GM18505 (cell line): Measurements from ENCODE around the gene FHIT.

Experiments used
- ATAC-seq: cut with Tn5 transposase; IDR thresholded peaks from one replicate; pipeline ENCODE4 v1.9.1; 2021; ENCODE audit not compliant: unreplicated experiment
- POLR2A ChIP-seq: IDR thresholded peaks from 4 replicates; pipeline ENCODE4 v1.6.1; 2011; ENCODE audit warnings: borderline replicate concordance; ENCODE audit not compliant: insufficient read depth, insufficient read length; ENCODE audit errors: extremely low read depth

FHIT gene

DNA sequence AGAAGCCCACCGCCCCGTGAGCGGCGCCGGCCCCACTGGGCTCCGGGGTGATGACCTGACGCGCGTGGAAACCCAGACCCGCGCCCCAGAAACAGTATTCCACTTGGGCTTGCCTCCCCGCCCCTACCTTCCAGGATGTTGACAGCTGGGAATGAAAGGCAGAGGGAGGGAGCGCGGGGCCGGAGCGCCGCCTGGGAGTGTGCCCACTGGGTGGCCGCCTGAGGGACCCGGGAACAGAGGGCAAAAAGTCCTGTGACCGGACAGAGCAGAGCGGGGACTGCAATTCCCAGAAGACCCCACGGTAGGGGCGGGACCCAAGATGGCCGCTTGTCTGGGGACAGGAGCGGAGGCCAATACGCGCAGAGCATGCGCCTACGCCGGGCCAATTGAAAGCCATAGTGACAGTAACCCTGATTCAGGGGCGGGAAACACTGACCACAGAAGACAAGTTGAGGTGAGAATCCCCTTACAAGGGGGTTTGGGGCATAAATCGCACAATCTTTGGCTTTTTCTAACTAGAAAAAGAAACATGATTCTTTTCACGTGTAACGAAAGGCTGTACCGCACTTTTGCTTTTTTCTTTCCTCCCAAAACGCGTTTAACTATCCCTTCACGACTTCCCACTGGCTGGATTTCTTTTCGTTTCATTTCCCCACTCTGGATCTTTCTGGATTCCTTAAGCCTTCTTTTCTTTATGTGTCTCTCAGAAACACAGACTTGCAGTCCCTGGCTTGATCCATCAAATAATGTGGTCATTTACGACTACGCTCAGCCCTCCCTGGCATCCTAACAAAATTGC lies at the start of gene FHIT:
FHIT (minus strand) TSS at position 279 of the 799 bp plus-strand sequence.
- peak; percentile 67 for TF ChIP-seq POLR2A
- peak; percentile 92 for ATAC-seq

DNA sequence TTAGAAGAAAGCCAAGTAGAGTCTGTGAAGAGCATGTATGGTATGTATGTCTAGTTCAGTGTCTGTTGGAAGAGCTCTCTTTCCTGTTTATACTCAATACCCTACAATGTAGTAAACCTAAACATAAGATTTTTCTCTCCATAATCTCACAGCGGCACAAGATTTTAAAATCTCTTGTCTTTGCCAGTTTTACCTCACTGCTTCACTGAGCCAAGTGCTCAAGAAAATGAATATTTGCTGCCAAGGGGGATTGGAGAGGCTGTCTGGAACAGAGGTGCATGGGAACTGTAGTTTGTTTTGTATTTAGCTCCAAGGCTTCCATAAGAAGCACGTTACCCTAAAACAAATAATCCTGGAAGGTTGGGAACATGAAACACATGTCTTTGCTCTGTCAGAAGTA lies 49.5 kb upstream of the FHIT start:
- ATAC-seq, result no peak
- no peak for TF ChIP-seq POLR2A

DNA sequence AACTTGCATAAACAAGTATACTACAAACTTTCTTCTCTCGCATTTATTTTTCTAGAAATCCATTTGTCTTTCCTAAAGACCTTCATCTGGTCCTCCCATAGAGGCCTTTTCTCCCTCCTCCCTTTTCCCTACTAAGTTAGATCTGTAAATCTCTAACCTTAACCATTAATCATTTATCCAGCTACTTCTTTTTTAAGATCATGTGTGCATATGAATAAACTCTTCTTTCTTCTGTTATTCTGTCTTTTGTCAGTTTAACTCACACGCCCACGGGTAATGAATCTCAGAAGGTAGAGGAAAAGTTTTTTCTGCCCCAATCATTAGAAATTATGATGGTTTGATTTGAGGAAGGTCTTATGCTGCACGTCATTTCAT lies 48.7 kb upstream of the FHIT start:
- no peak for ATAC-seq
- no peak for TF ChIP-seq POLR2A

DNA sequence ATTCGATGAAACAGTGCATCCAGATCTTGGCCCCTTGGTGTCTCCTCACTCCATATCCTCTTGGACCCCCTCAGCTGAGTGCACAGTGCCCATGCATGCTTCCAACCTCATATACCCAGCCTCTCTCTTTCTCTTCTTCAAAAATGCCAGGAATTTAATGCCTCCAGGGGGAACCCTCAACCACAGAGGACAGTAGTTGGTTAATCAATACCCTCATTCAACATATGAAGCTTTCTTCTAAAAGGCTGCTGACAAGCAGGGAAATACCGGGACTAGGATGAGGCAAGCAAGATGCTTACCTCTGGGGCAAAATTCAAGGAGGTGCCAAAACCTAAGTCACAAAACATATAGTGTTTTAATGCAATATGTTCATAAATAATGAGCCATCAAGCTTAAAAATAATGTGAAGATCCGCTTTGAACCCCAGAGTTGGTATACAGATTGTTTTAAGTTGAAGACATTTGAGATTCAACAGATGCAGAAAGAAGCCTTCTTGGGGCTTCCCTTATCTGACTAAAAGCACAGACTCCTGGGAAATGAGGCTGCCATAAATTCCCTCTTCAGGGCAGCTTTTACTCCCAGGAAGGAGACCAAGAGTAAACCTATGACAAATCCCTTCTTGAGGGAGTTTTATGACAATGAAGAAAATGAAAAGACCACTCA lies 48.2 kb upstream of the FHIT start:
- no peak for ATAC-seq
- TF ChIP-seq POLR2A, result no peak

DNA sequence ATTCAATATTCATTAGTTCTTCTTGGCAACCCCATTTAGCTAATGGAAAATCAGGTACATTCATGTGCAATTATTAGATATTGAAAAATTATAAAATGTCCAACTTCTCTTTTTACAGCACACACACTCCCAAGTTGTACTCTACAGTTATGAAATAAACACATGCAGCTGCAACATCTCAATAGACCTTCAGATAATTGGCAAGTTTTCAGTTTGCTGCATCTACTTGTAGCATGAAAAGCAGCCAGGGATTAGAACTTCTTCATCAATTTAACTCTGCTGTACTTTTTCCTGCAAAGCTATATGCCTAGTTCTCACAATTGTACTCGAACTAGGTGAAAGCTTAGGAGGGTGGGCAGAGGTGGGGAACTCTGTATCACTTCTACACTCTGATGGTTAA lies 46.6 kb upstream of the FHIT start:
- ATAC-seq, result no peak
- TF ChIP-seq POLR2A, result no peak

DNA sequence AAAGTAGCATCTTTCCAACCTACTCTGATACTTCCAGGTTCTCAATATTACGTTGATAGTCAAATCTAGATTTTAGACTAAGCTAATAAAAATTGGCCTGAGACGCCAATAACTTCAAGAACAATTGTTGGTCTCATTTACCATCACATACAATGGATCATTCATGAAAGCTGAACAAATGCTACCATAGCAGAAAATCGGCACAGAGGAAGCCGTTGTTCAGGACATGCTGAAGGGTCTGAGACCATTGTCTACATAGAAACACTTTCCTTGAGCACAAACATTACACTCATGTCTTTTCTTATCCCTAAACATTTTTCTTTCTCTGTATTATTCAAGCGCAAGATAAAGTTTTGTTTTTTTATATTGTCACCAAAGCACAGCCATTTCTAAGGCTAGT lies 37.2 kb upstream of the FHIT start:
- no peak for ATAC-seq

DNA sequence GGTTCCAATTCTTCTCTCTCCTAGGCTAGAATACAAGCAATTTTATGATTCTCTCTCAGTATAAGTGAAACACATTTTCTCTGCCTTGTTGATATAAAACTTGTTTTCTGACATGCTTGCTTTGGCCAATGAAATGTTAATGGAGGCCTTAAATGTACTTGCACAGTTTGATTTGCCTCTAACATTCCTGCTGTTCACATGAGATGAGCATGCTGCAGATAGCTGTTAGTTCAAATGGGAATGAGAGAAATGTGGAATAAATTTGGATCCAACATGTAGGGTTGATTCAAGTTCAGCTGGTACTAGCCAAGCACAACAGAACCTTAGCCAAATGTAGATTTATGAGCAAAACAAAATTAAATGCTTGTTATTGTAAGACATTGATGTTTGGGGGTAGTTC lies 32.6 kb upstream of the FHIT start:
- ATAC-seq, result no peak
- TF ChIP-seq POLR2A, result no peak

More for the DNA sequence above, 37.2 kb upstream of the FHIT start:
- TF ChIP-seq POLR2A, result no peak

DNA sequence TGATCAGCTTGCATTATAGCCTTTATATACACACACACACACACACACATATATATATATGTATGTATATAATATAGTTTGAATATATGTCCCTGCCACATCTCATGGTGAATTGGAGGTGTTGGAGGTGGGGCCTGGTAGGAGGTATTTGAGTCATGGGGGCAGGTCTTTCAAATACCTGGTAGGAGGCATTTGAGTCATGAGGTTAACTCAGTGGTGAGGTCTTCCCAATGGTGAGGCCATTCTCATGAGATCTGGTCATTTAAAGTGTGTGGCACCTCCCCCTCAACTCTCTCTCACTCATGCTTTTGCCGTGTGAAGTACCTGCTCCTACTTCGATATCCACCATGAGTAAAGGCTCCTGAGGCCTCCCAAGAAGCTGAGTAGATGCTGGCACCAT lies 27.5 kb upstream of the FHIT start:
- no peak for ATAC-seq
- TF ChIP-seq POLR2A, result no peak

DNA sequence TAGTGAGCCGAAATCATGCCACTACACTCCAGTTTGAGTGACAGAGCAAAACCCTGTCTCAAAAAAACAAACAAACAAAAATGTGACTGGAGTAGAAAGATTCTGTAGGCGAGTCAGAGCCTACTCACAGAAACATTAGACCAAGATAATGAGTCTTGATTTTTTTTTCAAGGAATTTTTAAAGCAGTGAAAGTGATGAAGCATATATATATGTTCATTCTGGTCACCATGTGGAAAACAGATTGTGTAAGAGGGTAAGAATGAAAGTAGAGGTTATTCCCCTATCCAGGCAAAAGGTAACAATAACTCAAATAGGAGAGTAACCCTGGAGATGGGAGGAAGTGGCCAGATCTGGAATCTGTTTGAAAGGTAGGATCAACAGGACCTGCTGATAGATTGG lies 26.2 kb upstream of the FHIT start:
- no peak for ATAC-seq
- no peak for TF ChIP-seq POLR2A

DNA sequence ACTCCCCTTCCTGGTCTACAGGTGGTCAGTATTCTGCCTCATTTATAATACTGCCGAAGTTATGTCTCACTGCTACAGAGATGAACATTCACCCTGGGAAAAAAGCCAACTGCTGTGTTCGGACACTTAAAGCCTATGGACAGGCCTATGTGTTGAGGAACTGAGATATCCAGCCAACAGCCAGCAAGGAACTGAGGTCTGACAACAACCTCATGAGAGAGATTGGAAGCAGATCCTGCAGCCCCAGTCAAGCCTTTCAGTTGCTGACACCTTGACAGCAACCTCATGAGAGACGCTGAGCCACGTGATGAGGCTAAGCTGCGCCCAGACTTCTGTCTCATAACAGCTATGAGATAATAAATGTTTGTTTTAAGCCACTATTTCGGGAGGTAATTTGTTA lies 18.2 kb upstream of the FHIT start:
- ATAC-seq, result no peak
- no peak for TF ChIP-seq POLR2A

DNA sequence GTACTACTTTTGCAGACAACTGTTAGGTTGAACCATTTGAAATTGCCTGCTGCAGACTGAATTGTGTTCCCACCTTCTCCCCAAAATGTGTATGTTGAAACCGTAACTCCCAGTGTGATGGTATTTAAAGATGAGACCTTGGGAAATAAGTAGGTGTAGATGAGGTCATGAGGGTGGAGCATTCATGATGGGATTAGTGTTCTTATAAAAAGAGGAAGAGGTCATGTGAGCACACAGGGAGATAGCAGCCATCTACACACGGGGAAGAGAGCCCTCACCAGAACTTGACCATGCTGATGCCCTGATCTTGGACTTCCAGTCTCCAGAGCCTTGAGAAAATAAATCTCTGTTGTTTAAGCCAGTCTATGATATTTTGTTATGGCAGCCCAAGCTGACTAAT lies 17.4 kb upstream of the FHIT start:
- no peak for ATAC-seq
- no peak for TF ChIP-seq POLR2A

DNA sequence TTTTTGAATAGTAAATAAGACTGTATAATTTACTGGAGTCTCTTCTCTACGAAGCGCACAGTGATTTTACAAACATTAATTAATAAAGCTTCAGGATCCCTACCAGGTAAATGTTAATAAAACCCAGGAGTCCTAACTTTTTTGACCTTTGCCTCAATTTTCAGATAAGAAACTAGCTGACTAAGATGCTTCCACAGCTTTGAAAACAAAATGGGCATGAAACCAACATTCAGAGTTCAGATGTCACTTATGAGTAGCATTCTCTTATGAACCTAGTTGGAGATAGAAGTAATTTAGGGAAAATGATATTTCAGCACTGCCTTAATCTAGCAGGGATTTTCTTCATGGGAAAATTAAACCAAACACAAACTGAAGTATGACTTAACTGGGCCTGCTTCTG lies 13.0 kb upstream of the FHIT start:
- no peak for ATAC-seq
- TF ChIP-seq POLR2A, result no peak

DNA sequence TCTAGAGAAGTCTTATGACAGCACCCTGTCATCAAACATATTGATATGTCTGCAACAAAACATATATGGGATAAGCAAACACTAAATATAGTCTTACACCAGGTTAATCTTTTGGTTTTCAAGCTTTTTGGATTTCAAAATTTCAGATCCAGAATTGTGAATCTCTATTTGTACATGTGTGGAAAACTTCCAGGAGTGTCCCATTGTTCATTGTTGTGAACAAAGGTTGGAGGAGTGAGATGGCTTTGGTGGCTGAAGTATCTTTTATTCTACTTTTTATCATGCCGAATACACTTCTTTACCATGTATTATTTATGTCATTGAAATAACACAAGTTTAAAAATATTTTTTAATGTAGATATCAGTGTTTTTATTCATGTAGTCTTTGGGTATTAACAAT lies 5.9 kb upstream of the FHIT start:
- ATAC-seq, result no peak
- TF ChIP-seq POLR2A, result no peak

DNA sequence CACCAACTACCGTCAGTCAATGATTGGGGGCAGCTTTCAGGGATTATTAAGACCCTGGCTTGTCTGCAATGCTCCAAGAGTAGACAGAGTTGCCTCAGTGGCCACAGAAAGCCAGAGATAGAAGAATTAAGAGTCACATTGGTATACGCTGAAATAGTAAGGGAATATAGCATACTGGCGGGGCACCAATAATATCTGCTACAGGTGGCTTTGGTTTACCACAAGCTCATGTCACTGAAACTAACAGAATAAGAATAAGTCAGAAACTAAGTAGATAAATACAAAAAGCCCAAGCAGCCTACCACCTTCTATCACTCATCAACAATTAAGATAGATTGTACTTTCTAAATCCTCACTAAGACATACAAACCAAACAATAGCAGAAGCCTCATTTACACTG lies 2.5 kb upstream of the FHIT start:
- no peak for ATAC-seq

More for the DNA sequence above, 2.5 kb upstream of the FHIT start:
- no peak for TF ChIP-seq POLR2A
